HCT116 (cell line): Measurements from ENCODE around the gene ACTRT2. TPM values are rescaled to one million over a fixed set of nuclear protein-coding genes. Genes with fewer than 3 reads are reported as not detected.

Experiments used
- ATAC-seq: fragments of 200-7000 bp; cut with Tn5 transposase; 2 replicates; pipeline ENCODE4 v1.9.1; 2020; ENCODE audit warnings: mild to moderate bottlenecking, moderate library complexity
- BruUV-seq: library from RNA; stranded (reverse); fragments of 400-500 nt; replicated peaks from 2 replicates; lab custom pipeline; 2021; lab: Mats Ljungman, UMichigan
- CTCF ChIA-PET: fragments of 300-600 bp; sonication (Branson Sonifier 250); formaldehyde crosslinking; loops from one replicate; lab custom pipeline; 2021; ENCODE audit warnings: antibody characterized with exemption; lab: Charles Lee
- POLR2A ChIA-PET: fragments of 300-600, 350-600 bp; sonication (Branson Sonifier 250); formaldehyde crosslinking; loops from one replicate; lab custom pipeline; 2021; ENCODE audit warnings: antibody characterized with exemption; lab: Charles Lee
- RAD21 ChIA-PET, 2 experiments: fragments of 300-600 bp; sonication (Branson Sonifier 250); formaldehyde crosslinking; loops; one replicate each; lab custom pipeline; 2023; ENCODE audit warnings: low total read pairs in 2 of 2; ENCODE audit not compliant: uncharacterized antibody in 2 of 2, unreplicated experiment in 2 of 2, low non-redundant PET in 1 of 2; lab: Charles Lee
- DNase-seq: peaks from one replicate; pipeline ENCODE4 v3.0.0-alpha.2; 2010; ENCODE audit warnings: low read depth, low spot score
- H2AFZ ChIP-seq: fragments of 200-600 bp; shearing (Covaris generic), sonication (generic); 2 replicates; pipeline ENCODE4 v1.6.1; 2017; ENCODE audit warnings: low read depth, mixed run types, mixed read lengths, antibody characterized with exemption, low read length; ENCODE audit not compliant: poor library complexity, severe bottlenecking
- H3K27ac ChIP-seq: 2 replicates; pipeline ENCODE4 v1.5.1; 2012; ENCODE audit warnings: low read depth, low read length
- H3K27me3 ChIP-seq: fragments of 200-600 bp; sonication (generic); 2 replicates; pipeline ENCODE4 v1.6.1; 2016; ENCODE audit warnings: mixed run types, low read length, mixed read lengths; ENCODE audit not compliant: insufficient read depth
- H3K36me3 ChIP-seq, 2 experiments: fragments of 200-500 bp in 1 of 2; fragments of 200-600 bp in 1 of 2; sonication (Bioruptor generic) in 1 of 2; sonication (generic) in 1 of 2; 2 replicates each; pipeline versions ENCODE4 v1.5.1 to v1.6.1; 2014 to 2016; ENCODE audit warnings: low read length in 2 of 2, inconsistent platforms in 1 of 2, mixed read lengths in 1 of 2, mixed run types in 1 of 2; ENCODE audit not compliant: insufficient read depth in 2 of 2, control insufficient read depth in 1 of 2
- H3K4me1 ChIP-seq, 2 experiments: fragments of 200-600 bp in 1 of 2; sonication (generic) in 1 of 2; 2 replicates each; pipeline versions ENCODE4 v1.5.1 to v1.6.1; 2012 to 2017; ENCODE audit warnings: low read length in 2 of 2, inconsistent platforms in 1 of 2, mild to moderate bottlenecking in 1 of 2, mixed read lengths in 1 of 2, mixed run types in 1 of 2, moderate library complexity in 1 of 2; ENCODE audit not compliant: insufficient read depth in 2 of 2, control insufficient read depth in 1 of 2
- H3K4me2 ChIP-seq: fragments of 200-600 bp; sonication (generic); 2 replicates; pipeline ENCODE4 v1.6.1; 2017; ENCODE audit warnings: mixed run types, low read length, mixed read lengths
- H3K4me3 ChIP-seq, 2 experiments: fragments of 200-600 bp in 1 of 2; sonication (generic) in 1 of 2; replicated peaks in 1 of 2; 2 replicates each; pipeline ENCODE4 v1.5.1; 2011 to 2016; ENCODE audit warnings: low read length in 2 of 2, control low read depth in 1 of 2, low read depth in 1 of 2, mild to moderate bottlenecking in 1 of 2, mixed read lengths in 1 of 2, mixed run types in 1 of 2
- H3K79me2 ChIP-seq: fragments of 200-600 bp; sonication (generic); 2 replicates; pipeline ENCODE4 v1.6.1; 2017; ENCODE audit warnings: mild to moderate bottlenecking, mixed run types, low read length, moderate library complexity, mixed read lengths; ENCODE audit not compliant: insufficient read depth
- H3K9ac ChIP-seq: fragments of 200-600 bp; sonication (generic); 2 replicates; pipeline ENCODE4 v1.6.1; 2016; ENCODE audit warnings: low read length, mixed read lengths
- H3K9me2 ChIP-seq: fragments of 200-600 bp; sonication (generic), shearing (Covaris generic); 2 replicates; pipeline ENCODE4 v1.6.1; 2017; ENCODE audit warnings: mixed run types, mild to moderate bottlenecking, moderate library complexity; ENCODE audit not compliant: insufficient read depth
- H3K9me3 ChIP-seq, 2 experiments: fragments of 200-500 bp in 1 of 2; fragments of 200-600 bp in 1 of 2; sonication (Bioruptor generic) in 1 of 2; sonication (generic) in 1 of 2; 2 replicates each; pipeline ENCODE4 v1.6.1; 2014 to 2017; ENCODE audit warnings: low read length in 2 of 2, mixed read lengths in 2 of 2, inconsistent platforms in 1 of 2, low read depth in 1 of 2, mild to moderate bottlenecking in 1 of 2, mixed run types in 1 of 2, moderate library complexity in 1 of 2; ENCODE audit not compliant: control insufficient read depth in 1 of 2, insufficient read depth in 1 of 2
- H4K20me1 ChIP-seq: fragments of 200-600 bp; sonication (generic), shearing (Covaris generic); 2 replicates; pipeline ENCODE4 v1.6.1; 2017; ENCODE audit warnings: mixed run types, mild to moderate bottlenecking, moderate library complexity; ENCODE audit not compliant: insufficient read depth
- CEBPB ChIP-seq: IDR thresholded peaks from 2 replicates; pipeline ENCODE4 v1.6.1; 2012; ENCODE audit warnings: low read depth
- EGR1 ChIP-seq: IDR thresholded peaks from 2 replicates; pipeline ENCODE4 v1.6.1; 2012; ENCODE audit warnings: low read depth
- JUND ChIP-seq: IDR thresholded peaks from 2 replicates; pipeline ENCODE4 v1.6.1; 2012
- RAD21 ChIP-seq: IDR thresholded peaks from 2 replicates; pipeline ENCODE4 v1.6.1; 2012; ENCODE audit warnings: low read depth, mild to moderate bottlenecking
- SIN3A ChIP-seq: IDR thresholded peaks from 2 replicates; pipeline ENCODE4 v1.6.1; 2012; ENCODE audit warnings: low read depth
- ZFX ChIP-seq: fragments of 450-650 bp; IDR thresholded peaks from 2 replicates; pipeline ENCODE4 v1.6.1; 2017
- ZNF274 ChIP-seq: fragments of 200-500 bp; sonication (Bioruptor generic); IDR thresholded peaks from 2 replicates; pipeline ENCODE4 v1.6.1; 2014; ENCODE audit warnings: mild to moderate bottlenecking, low read depth, low read length, inconsistent platforms
- intact Hi-C: fragments of 100-400 bp; cut with micrococcal nuclease; formaldehyde crosslinking; loops from 2 replicates; pipeline ENCODE4 v1.10.0; 2022
- total RNA-seq: library from RNA; stranded (reverse); gene quantifications from one replicate; pipeline ENCODE4 v1.2.1, GENCODE V29; 2021; ENCODE audit not compliant: unreplicated experiment
- TF ChIP-seq, protein P1 (sequence below): IDR thresholded peaks from 2 replicates; pipeline ENCODE4 v1.6.1; 2012; ENCODE audit warnings: low read depth

The ACTRT2 gene
- total RNA-seq, 1 experiment from 2014 or later, result not detected

GRCh38 chr1:3033040-3033789, 11.9 kb downstream of the ACTRT2 start:
- Histone ChIP-seq H3K27me3 (peaks cover 15% of the 10 kb centered on the region; the same call in 1 of the 2 replicates), H3K36me3 (no peaks in the 10 kb centered on the region)
- CTCF ChIA-PET, result no interaction called here

GRCh38 chr1:3033790-3034090, 12.5 kb downstream of the ACTRT2 start:
- DNase-seq (no peak), ATAC-seq (no peak)
- ChIA-PET CTCF (no interaction called here), RAD21 (no interaction called here), POLR2A (no interaction called here)
- Histone ChIP-seq H3K4me1 (no peaks in the 10 kb centered on the region), H3K27ac (no peak overlapping the region), H3K9me2 (no peaks in the 10 kb centered on the region), H3K4me3 (no peak overlapping the region), H3K79me2 (no peaks in the 10 kb centered on the region), H4K20me1 (no peaks in the 10 kb centered on the region), H3K36me3 (no peaks in the 10 kb centered on the region), H3K9ac (no peak overlapping the region), H3K27me3 (peaks cover 15% of the 10 kb centered on the region; the same call in 1 of the 2 replicates), H2AFZ (no peak overlapping the region), H3K4me2 (no peak overlapping the region), H3K9me3 (no peaks in the 10 kb centered on the region)
- intact Hi-C loops, result no loop called here
- BruUV-seq, result no TSS peak
- TF ChIP-seq ZNF274 (no peak), CEBPB (no peak), EGR1 (no peak), SIN3A (no peak)
- TF ChIP-seq, protein P1, sequence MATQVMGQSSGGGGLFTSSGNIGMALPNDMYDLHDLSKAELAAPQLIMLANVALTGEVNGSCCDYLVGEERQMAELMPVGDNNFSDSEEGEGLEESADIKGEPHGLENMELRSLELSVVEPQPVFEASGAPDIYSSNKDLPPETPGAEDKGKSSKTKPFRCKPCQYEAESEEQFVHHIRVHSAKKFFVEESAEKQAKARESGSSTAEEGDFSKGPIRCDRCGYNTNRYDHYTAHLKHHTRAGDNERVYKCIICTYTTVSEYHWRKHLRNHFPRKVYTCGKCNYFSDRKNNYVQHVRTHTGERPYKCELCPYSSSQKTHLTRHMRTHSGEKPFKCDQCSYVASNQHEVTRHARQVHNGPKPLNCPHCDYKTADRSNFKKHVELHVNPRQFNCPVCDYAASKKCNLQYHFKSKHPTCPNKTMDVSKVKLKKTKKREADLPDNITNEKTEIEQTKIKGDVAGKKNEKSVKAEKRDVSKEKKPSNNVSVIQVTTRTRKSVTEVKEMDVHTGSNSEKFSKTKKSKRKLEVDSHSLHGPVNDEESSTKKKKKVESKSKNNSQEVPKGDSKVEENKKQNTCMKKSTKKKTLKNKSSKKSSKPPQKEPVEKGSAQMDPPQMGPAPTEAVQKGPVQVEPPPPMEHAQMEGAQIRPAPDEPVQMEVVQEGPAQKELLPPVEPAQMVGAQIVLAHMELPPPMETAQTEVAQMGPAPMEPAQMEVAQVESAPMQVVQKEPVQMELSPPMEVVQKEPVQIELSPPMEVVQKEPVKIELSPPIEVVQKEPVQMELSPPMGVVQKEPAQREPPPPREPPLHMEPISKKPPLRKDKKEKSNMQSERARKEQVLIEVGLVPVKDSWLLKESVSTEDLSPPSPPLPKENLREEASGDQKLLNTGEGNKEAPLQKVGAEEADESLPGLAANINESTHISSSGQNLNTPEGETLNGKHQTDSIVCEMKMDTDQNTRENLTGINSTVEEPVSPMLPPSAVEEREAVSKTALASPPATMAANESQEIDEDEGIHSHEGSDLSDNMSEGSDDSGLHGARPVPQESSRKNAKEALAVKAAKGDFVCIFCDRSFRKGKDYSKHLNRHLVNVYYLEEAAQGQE, result no peak

More at GRCh38 chr1:3033040-3033789, 11.9 kb downstream of the ACTRT2 start:
- H3K4me2 ChIP-seq, result no peak overlapping the region
- no peak for TF ChIP-seq RAD21
- TF ChIP-seq SIN3A, result no peak
- no peak for TF ChIP-seq JUND
- TF ChIP-seq ZFX, result no peak
- TF ChIP-seq, all 23 proteins: peak for 0
- no peak overlapping the region for H2AFZ ChIP-seq
- H3K9ac ChIP-seq, result no peak overlapping the region
- H3K9me3 ChIP-seq, result no peaks in the 10 kb centered on the region
- POLR2A ChIA-PET, result no interaction called here
- intact Hi-C loops, result no loop called here
- no peaks in the 10 kb centered on the region for H4K20me1 ChIP-seq
- RAD21 ChIA-PET, result no interaction called here
- H3K27ac ChIP-seq, result no peak overlapping the region
- no peak overlapping the region for H3K4me3 ChIP-seq
- H3K9me2 ChIP-seq, result no peaks in the 10 kb centered on the region
- DNase-seq, result no peak
- no peak for ATAC-seq
- no peaks in the 10 kb centered on the region for H3K79me2 ChIP-seq
- no TSS peak for BruUV-seq
- H3K4me1 ChIP-seq, result no peaks in the 10 kb centered on the region
